GM21390 (cell line): ENCODE measurements around the gene SMC1A.
"Not testable (repeated sequence)": the region's sequence is repeated elsewhere in the genome, so short reads cannot be mapped to it uniquely, and the experiment has no call there.

Experiments used
- ATAC-seq: cut with Tn5 transposase; IDR thresholded peaks from one replicate; pipeline ENCODE4 v1.9.1; 2021; ENCODE audit not compliant: unreplicated experiment

The SMC1A gene

DNA sequence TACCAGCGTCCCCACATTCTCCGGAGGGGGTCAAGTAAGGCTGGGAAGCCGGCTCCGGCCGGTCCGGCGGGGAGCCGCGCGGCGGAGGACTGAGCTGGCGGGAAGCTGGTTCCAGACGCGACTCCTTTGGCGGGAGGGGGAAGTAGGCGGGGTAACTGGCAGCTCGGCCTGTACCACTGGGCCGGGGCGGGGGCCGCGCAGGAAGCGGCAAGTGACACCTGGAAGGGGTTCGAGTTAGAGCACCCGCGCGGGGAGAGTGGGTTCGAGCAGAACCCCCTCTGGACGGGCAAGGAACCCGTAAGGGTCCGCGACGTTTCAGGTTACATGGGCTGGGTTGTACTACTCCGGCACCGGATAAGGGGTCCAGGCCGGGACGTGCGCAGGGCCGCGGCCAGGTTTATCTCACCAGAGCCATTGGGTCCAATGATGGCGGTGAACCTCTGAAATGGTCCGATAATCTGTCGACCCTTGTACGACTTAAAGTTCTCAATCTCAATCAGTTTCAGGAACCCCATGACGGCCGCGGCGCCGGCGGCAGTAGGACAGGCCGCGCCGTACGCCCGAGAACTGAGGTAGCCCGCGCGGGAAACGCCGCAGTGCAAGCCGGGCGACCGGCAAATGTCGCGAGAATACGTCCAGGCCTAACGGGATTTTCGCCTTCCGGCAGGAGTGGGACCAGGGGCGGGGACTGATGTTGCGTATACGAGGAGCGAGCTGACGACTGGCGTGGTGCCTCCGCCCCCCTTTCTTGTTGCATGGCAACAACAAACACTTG is at the start of gene SMC1A:
TSS of gene SMC1A (minus strand) at position 569 of the 775 bp plus-strand sequence. CDS start at position 515, 54 bp downstream.
- peak; percentile 95 for ATAC-seq

DNA sequence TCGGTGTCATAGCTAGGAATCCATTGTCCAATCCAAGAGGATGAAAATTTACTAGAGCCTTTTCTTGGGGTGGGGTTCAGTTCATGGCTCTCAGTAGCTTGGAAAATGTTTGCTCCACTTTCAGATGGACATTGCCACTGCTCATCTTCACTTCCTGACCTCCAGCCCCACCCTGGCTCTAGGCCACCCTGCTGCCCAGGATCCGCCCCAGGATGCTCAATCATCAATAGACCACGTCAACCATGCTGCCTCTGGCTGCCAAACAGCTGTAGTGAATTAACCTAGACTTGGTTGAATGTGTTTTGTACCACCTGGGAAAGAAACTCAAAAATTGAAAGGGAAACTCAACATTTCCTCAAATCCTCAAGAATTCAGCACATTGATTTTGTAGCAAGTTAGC is 48.9 kb upstream of the SMC1A start:
- no peak for ATAC-seq

DNA sequence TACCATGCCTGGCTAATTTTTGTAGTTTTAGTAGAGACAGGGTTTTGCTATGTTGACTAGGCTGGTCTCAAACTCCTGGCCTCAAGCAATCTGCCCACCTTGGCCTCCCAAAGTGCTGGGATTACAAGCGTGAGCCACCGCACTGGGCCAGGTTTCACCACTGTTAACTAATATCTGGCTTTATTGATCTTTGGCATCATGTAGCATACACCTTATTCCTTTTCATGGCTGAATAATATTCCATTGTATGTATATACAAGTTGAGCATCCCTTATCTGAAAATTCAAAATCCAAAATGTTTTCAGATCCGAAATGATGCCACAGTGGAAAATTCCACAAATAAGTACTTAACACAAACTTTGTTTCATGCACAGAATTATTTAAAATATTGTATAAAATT is 46.2 kb upstream of the SMC1A start:
- not testable (repeated sequence) for ATAC-seq

DNA sequence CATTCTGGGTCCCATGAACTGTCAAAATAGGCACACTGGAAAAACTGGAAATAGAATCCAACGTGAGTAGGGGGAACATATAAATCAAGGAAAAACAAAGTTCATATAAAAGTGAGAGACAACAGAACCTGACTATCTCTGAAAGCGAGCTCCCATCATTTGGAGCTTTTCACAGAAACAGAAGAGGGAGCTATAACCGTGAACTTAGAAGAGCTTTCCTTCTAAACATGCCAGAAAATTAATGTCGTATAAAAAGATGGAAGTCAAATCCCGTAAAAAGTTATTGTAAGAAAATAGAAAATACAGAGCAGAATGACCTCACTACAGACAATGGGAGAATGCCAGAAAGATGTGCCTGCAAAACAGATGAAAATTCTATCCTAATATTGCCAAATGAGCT is 35.6 kb upstream of the SMC1A start:
- no peak for ATAC-seq

DNA sequence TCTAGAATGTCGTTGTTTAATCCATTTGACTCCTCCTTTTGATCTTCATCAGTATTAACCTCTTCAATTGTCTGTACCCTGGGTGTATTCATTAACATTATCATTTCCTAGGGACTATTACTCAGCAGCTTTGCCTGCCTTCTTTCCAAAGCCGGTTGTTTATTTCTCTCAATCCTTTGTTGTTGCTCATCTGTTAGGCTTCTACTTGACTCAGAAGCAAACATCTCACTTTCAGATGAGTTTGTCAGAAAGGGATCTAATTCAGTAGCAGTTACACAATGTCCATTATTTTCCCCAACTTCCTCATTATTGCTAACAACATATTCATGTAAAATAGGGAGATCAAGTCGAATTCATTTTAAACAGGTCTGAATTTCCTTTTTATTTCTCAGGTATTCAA is 33.8 kb upstream of the SMC1A start:
- no peak for ATAC-seq

DNA sequence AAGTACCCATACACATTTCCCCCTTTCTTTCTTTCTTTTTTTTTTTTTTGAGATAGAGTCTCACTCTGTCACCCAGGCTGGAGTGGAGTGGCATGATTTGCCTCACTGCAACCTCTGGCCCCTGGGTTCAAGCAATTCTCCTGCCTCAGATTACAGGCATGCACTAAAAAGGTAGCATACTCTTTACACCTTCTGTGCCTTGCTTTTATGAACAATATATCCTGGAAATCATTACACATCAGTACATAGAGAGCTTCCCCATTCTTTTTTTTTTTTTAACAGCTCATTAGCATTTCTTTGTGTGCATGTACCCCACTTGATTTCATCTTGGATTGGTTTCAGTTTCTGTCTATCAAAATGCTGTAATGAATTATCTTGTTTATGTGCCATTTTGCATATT is 30.4 kb upstream of the SMC1A start:
- ATAC-seq: no peak

DNA sequence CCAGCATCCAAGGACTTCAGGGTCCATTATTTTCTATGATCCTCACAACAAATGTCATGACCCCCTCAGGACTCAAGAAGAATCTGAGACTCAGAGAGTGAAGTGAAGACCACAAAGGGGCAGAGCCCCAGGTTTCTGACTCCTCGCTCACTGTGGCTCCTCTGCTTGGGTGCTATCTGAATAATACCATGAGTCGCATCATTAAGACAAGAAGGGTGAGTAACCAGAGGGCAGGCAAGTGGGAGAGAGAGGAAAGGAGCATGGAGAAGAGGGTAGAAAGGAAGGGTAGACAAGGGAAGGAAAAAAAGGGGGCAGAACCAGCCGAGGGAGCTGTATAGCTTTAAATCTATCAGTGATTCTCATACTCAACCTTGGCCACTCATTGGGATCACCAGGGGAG is 27.2 kb upstream of the SMC1A start:
- no peak for ATAC-seq

DNA sequence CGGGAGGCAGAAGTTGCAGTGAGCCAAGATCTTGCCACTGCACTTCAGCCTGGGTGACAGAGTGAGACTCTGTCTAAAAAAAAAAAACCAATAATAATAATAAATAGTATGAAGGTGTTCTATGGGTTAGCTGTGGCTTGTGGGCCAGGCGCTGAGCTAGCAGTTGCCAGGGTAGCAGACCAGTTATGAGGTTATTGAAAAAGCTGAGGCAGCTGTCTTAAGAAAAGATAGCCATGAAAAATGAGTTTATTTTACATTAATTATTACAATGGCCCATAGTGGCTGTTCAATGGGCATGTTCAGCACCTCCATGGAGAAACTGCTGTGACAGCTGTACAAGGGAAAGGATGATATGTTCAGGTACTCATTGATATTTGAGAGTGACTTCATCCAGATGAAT is 25.0 kb upstream of the SMC1A start:
- no peak for ATAC-seq

DNA sequence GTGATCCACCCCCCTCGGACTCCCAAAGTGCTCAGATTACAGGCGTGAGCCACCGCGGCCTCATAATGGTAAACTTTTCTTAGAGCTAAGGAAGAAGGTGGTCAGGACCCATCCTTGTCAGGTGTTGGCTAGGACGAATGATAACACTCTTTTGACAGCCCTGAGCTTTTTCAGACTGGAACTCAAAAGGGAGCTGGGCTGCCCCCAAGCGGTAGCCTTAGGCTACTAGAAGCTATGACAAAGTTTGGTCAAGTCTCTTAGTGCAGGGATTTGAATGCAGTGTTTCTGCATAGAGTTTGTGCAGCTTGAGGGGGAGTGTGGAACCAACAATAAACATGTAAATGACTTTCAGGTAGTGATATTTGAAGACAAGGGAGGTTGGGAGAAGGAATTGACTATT is 23.5 kb upstream of the SMC1A start:
- ATAC-seq: no peak

DNA sequence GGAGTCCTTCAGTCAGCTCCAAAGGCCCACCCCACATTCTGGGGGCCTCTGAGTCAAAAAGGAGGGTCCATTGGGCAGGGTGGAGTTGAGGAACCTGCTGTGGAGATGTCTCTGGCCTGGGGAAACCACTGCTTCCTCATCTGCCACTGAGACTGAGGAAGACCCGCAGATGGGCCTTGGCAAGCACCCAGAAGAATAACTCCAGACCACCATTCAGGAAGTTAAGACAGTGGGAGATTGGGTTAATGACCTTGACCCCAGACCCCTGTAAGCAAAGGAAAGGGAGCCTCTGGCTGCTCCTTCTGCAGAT is 19.8 kb upstream of the SMC1A start:
- no peak for ATAC-seq

DNA sequence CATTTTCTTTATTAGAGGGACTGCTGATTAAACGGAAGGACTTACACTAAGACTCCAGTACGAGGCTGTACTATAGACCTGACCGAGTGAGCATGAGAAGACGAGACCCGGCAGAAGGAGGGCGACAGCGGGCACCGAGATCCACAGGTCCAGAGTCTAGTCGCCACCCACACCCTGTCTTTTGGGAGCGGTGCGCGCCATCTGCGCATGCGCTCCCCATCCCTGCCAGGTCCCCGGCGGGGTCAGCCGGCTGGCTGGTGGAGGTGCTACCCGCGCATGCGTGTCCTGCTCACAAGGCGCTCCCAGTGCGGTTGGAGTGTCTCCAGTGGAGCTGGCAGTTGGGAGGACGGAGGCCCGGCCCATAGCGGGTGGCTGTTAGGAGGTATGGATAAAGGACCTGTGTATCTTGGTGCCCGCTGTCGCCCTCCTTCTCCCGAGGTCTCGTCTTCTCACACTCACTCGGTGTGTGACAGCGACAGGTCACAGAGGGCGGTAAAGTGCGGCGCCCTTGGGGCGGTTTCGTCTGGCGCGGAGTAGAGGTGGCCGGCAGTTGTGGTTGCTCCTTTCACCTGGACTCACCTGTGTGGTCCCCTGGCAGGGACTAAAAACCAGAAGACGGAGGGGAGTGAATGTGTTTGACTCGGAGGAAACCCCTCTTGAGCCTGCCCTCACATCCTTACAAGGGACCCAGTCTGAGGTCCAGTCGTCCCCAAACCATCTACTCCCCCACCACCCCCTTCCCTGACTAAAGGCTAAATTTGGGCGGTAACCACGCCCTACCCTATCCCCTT is 19.3 kb upstream of the SMC1A start:
- ATAC-seq: peak; percentile 73

DNA sequence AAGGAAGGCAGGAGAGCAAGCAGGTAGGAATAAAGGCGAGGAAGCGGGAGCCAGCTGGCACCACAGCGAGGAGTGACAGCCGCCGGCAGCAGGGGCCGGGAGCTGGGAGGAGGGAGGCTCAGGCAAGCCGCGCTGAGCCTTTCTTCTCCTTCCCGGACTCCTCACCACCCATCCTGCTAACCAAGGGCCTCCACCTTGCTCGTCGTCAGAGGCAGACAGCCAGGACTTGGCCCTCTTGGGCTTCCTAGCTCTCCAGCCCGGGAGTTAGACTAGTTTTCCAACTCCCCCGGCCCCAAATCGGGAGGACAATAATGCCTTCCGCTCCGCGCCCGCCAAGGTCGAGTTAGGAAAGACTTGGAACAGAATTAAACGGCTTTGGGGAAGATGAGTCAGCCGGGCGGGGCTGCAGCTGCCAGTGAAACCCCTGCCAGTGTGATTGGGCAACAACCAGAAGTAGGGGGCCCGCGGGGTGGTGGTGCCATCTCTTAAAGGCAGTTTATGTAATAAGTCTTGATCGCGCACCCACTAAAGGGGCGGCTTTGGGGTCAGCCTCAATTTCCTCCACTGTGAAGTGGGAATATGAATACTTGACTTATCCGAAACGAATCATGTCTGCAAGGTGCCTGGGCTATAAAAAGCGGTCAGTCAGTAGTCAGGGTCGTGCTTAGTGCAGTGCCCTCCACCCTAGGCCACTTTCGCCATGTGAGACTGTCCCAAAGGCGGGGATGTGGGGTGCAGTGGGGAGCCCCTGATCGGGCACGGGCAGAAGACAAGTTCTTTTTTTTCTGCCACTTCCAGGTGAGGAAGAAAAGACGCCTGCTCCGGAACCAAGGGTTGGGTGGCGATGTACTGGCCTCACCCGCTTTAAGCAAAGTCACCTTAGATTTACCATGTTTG is 18.4 kb upstream of the SMC1A start:
- no peak for ATAC-seq

DNA sequence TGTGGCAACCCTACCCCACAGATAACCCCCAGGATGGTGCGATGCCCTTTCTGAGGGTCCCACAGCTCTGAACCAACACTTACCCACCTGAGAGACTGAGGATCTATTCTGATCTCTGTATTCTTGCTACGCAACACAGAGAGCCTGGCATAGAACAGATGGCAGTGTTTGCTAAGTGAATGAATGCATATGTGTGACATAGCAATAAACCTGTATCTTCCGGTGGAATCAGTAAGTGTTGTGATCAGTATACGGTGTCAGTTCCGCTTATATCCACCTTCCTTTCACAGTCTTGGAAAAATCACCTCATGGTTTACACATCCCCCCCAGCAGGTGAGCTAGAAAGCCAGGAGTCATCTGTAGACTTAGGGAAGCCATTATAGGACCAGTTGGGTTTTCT is 17.6 kb upstream of the SMC1A start:
- no peak for ATAC-seq

DNA sequence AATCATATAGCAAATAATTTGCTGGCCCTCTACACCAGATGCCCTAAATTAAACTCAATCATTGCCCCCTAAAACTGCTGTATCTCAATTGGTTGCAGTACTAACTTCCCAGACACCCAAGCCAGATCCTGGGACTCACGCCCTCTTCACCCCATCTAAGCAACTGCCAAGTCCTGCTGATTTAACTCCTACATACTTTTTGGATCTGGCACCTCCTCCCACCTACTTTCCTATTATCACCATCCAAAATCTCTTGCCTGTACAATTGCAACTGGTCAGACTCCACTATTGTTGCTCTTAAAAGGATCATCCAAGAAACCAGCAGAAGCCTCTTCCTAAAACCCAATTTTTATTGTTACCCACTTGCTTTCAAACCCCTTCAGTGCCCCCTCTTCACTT is 16.4 kb upstream of the SMC1A start:
- ATAC-seq: no peak

DNA sequence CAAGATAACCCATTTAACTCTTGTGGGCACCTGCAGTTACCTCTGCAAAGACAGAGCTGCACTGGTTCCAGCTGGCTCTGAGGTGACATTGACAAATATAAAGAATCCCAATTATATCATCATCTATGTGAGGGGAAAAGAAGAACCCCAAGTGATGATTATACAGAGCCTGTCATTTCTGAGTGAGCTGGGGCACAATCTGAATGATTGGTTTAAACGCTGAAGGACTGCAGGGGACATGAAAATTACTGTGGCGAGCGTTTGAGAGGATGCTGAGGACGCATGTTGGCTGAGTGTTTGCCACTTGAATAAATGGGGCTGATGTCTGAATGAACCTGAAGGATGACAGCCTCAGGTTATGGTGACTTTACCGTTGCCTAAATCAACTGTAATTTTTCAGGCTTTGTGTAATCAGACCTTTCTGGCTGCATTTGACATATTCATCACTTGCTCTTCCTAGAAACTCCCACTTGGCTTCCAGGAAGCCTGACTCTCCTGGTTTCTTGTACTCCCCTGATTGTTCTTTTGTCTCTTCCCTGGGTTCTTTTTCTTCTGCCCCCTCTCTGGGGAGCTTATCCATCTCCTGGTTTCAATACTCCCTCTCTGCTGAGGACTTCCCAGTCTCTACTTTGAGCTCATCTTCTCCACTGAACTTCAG is 15.8 kb upstream of the SMC1A start:
- ATAC-seq: no peak

DNA sequence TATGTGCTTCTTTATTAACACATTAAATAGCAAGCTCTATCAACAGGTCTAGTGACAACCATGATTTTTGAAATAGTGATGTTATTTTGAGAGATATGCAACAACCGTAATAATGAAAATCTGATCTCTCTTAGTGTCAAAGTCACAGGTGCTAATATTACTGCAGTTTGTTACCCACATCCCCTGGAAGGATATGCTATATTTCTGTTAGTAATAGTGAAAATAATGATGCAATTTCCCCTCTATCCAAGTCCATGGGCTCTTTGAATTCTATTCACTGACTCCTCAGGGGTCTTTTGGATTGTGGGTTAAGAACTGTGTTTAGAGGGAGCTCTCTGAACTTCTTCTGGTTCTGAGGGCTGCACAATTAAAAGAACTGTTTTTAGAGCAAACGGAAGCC is 14.8 kb upstream of the SMC1A start:
- ATAC-seq: no peak

DNA sequence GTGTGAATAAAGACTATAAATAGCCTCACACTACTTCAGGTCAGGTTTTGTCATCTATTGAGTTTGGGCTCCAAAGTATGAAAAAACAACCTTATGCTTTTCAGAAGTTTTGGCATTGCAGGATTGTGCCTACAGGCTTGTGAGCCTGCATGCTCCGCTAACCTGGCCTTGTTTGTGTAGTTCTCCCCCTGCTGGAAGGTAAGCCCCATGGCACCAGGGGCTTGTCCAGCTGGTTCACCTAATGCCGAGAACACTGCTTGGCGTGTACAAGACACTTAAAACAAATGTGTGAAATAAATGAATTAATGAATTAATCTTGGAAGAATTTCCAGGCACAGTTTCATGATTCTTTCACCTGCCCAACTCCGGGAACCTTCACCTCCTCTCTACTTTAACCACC is 13.5 kb upstream of the SMC1A start:
- ATAC-seq: peak; percentile 67

DNA sequence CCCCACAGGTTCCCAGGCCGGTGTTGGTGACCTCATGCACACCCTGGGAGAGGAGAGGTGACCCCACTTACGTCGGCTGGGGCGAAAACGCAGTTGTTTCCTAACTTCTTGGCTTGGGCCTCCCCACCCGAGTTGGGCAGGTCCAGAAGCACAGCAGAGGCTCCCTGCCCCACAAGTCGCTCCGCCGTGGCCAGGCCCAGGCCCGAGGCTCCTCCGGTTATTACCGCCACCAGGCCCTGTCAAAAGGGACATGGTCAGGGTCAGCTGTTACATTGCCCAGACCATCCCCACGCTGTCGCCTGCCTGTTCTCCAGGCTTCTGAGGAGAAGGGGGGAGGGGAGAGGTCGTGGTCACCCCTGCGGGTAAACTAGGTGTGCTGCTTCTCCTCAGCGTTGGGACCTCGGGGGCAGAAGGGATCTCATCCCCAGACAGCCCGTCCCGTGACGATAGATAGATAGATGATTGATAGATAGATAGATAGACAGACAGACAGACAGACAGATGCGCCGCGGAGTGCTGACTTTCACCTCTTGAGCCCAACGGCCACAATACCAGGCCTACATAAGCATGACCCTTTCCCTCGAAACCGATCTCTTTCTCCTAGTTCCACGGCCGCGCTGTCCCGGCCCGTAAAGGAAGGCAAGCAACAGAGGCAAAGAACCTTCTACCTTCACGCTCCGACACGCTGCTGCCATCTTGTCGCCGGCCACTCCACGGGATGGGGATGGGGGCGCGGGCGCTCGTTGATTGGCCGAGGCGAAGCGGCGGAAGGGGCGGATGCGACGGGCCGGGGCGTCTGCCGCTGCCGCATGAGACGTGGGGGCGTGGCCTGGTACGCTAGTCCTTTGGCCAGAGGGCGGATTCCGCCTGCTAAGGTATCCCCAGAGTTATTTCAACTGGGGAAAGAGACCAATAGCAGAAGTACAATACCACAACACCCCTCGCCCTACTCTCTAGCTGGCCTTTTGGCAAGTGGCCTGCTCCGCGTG is 11.5 kb upstream of the SMC1A start, which contains the start of gene HSD17B10:
TSS of gene HSD17B10 (minus strand) at position 720 of the 989 bp plus-strand sequence. CDS start at position 695, 25 bp downstream.
- ATAC-seq: peak; percentile 97

DNA sequence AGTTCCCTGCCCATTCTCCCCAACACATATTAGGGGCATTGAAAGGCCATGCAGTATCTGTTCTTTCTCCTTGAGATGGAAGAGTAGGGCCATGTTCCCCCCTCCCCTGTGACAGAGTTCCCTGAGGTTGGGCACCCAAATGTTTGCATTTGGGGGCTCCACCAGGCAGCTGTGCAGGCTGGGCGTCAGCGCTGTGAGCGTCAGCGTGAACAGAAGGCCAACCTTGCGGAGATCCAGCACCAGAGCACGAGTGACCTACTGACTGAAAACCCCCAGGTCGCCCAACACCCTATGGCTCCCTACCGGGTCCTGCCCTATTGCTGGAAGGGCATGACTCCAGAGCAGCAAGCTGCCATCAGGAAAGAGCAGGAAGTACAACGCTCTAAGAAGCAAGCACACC is 7.8 kb upstream of the SMC1A start:
- no peak for ATAC-seq

DNA sequence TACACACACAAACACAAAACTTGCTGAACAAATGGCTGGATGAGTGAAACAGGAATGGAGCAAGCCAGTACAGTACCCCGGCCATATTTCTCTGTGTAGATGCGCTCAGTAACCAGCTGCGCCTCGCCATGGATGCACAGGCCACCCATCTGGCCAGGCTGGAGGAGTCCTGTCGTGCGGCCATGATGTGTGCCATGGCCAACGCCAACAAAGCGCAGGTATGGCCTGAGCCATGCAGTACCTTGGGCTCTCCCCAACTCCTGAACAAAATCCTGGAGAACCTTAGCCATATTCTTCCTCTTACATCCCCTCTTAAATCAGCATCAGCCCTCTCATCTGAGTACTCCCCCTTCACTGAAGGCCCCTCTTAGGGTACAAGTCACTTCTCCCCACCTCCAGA is 7.3 kb upstream of the SMC1A start:
- ATAC-seq: no peak
